Smooth muscle cell (in vitro differentiated cells): ENCODE results near the gene MRC2. TPM values are rescaled to one million over a fixed set of nuclear protein-coding genes. Genes with fewer than 3 reads are reported as not detected.

ENCODE experiments used
- DNase-seq: peaks from one replicate; lab custom pipeline; 2025; ENCODE audit not compliant: unreplicated experiment; lab: John Stamatoyannopoulos, UW
- H2AFZ ChIP-seq: fragments of 200-600 bp; sonication (generic); 2 replicates; pipeline ENCODE4 v1.6.0; 2016; ENCODE audit warnings: antibody characterized with exemption, low read depth, mild to moderate bottlenecking
- H3F3A ChIP-seq: fragments of 200-600 bp; sonication (generic); 2 replicates; pipeline ENCODE4 v1.6.0; 2017; ENCODE audit warnings: antibody characterized with exemption, low read depth
- H3K27ac ChIP-seq: fragments of 200-600 bp; sonication (generic); 2 replicates; pipeline ENCODE4 v1.5.1; 2016; ENCODE audit warnings: low read depth, mild to moderate bottlenecking
- H3K27me3 ChIP-seq: fragments of 200-600 bp; sonication (generic); 2 replicates; pipeline ENCODE4 v1.6.1; 2016; ENCODE audit warnings: low read depth, mild to moderate bottlenecking
- H3K36me3 ChIP-seq: fragments of 200-600 bp; sonication (generic); 2 replicates; pipeline ENCODE4 v1.5.1; 2016; ENCODE audit warnings: low read depth
- H3K4me1 ChIP-seq: fragments of 200-600 bp; sonication (generic); 2 replicates; pipeline ENCODE4 v1.5.1; 2016; ENCODE audit warnings: low read depth
- H3K4me2 ChIP-seq: fragments of 200-600 bp; sonication (generic); 2 replicates; pipeline ENCODE4 v1.6.0; 2016; ENCODE audit warnings: mild to moderate bottlenecking
- H3K4me3 ChIP-seq: fragments of 200-600 bp; sonication (generic); 2 replicates; pipeline ENCODE4 v1.5.1; 2016; ENCODE audit warnings: mild to moderate bottlenecking
- H3K79me2 ChIP-seq: fragments of 200-600 bp; sonication (generic); 2 replicates; pipeline ENCODE4 v1.6.0; 2016; ENCODE audit warnings: low read depth, mild to moderate bottlenecking
- H3K9ac ChIP-seq: fragments of 200-600 bp; sonication (generic); 2 replicates; pipeline ENCODE4 v1.6.0; 2016; ENCODE audit warnings: low read depth
- H3K9me3 ChIP-seq: fragments of 200-600 bp; sonication (generic); replicated peaks from 2 replicates; pipeline ENCODE4 v1.5.1; 2016; ENCODE audit warnings: low read depth
- H4K20me1 ChIP-seq: fragments of 200-600 bp; sonication (generic); 2 replicates; pipeline ENCODE4 v1.6.0; 2016; ENCODE audit warnings: low read depth
- WGBS: methylation state at CpG from one replicate; pipeline ENCODE4 v1.1.7; 2016; ENCODE audit warnings: low lambda C conversion rate; 5-methylcytosine and 5-hydroxymethylcytosine counted together
- polyA plus RNA-seq: library from polyadenylated mRNA; unstranded; fragments of >200 nt; fragmentation: Nextera tagmentation; extraction: Ambion mirVana; gene quantifications from 2 replicates; pipeline ENCODE4 v1.2.1, GENCODE V29; 2016
- total RNA-seq: library from RNA; depleted of rRNA; stranded (reverse); fragments of >200 nt; gene quantifications from 2 replicates; pipeline ENCODE4 v1.2.3, GENCODE V29; 2014
- TF ChIP-seq, protein P1 (sequence below): fragments of 200-600 bp; sonication (generic); IDR thresholded peaks from 2 replicates; pipeline ENCODE4 v1.5.1; 2017; ENCODE audit warnings: borderline replicate concordance, mild to moderate bottlenecking, antibody characterized with exemption; ENCODE audit not compliant: insufficient read depth, poor library complexity, severe bottlenecking

The MRC2 gene
- total and polyA plus RNA-seq, 2 experiments from 2014 or later: 177 to 489 TPM

DNA sequence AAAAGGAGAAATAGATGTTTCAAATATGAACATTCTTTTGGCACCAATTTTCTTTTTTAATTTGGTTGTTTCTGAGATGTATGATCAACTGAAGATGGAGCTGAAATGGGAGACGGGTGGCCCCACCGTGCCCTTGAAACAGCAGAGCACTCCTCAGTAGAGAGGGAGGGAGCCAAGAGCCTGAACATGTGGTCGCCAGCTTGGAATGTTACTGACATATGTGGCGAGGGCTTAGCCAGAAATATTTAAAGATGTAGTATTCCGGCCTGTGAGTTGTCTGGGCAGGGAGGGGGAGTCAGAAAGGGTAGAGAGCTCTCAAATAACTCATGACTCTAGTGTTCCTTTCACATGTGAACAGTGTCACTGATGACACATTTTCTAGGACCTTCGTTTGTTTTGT, 13.3 kb upstream of the MRC2 start:
- no peak for DNase-seq
- Histone ChIP-seq H3K4me2 (peak overlapping the region; percentile 58), H4K20me1 (no peaks in the 10 kb centered on the region), H3K27me3 (no peaks in the 10 kb centered on the region), H3K9ac (no peak overlapping the region), H3K27ac (peak overlapping the region; percentile 89), H3K79me2 (no peaks in the 10 kb centered on the region), H3K4me3 (no peak overlapping the region), H2AFZ (no peak overlapping the region), H3K36me3 (peaks cover 5% of the 10 kb centered on the region), H3K4me1 (peaks cover 21% of the 10 kb centered on the region), H3K9me3 (no peaks in the 10 kb centered on the region), H3F3A (peaks cover 8% of the 10 kb centered on the region)
- 11% methylated on average over 6 of the region's 6 CpGs for WGBS
- TF ChIP-seq, protein P1, sequence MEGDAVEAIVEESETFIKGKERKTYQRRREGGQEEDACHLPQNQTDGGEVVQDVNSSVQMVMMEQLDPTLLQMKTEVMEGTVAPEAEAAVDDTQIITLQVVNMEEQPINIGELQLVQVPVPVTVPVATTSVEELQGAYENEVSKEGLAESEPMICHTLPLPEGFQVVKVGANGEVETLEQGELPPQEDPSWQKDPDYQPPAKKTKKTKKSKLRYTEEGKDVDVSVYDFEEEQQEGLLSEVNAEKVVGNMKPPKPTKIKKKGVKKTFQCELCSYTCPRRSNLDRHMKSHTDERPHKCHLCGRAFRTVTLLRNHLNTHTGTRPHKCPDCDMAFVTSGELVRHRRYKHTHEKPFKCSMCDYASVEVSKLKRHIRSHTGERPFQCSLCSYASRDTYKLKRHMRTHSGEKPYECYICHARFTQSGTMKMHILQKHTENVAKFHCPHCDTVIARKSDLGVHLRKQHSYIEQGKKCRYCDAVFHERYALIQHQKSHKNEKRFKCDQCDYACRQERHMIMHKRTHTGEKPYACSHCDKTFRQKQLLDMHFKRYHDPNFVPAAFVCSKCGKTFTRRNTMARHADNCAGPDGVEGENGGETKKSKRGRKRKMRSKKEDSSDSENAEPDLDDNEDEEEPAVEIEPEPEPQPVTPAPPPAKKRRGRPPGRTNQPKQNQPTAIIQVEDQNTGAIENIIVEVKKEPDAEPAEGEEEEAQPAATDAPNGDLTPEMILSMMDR: no peak

DNA sequence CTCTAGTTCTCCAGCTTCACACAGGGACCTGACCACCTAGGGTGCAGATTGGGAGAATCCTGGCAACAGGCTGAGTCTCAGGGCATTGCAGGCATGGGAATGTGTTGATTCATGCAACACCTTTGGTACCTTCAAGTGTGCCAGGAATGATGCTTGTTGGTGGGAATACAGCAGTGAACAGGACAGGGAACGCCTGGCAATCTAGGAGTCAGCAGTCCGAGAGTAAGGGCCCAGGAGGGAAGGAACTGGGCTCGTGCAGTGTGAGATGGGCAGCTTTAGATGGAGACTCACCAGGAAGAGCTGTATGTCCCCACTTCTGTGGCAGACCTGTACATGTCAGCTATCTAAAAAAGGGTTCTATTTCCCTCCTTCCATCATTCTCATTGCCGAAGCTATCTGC, 12.0 kb upstream of the MRC2 start:
- Histone ChIP-seq H3K9ac (no peak overlapping the region), H3K27ac (peak overlapping the region; percentile 71), H3K36me3 (peaks cover 5% of the 10 kb centered on the region), H3F3A (peaks cover 8% of the 10 kb centered on the region), H3K4me3 (no peak overlapping the region), H3K4me2 (peak overlapping the region; percentile 39), H2AFZ (no peak overlapping the region), H3K27me3 (no peaks in the 10 kb centered on the region), H4K20me1 (no peaks in the 10 kb centered on the region), H3K79me2 (no peaks in the 10 kb centered on the region), H3K4me1 (peaks cover 21% of the 10 kb centered on the region), H3K9me3 (no peaks in the 10 kb centered on the region)
- no peak for DNase-seq
- TF ChIP-seq, protein P1: no peak
- 71% methylated on average over 4 of the region's 4 CpGs for WGBS

DNA sequence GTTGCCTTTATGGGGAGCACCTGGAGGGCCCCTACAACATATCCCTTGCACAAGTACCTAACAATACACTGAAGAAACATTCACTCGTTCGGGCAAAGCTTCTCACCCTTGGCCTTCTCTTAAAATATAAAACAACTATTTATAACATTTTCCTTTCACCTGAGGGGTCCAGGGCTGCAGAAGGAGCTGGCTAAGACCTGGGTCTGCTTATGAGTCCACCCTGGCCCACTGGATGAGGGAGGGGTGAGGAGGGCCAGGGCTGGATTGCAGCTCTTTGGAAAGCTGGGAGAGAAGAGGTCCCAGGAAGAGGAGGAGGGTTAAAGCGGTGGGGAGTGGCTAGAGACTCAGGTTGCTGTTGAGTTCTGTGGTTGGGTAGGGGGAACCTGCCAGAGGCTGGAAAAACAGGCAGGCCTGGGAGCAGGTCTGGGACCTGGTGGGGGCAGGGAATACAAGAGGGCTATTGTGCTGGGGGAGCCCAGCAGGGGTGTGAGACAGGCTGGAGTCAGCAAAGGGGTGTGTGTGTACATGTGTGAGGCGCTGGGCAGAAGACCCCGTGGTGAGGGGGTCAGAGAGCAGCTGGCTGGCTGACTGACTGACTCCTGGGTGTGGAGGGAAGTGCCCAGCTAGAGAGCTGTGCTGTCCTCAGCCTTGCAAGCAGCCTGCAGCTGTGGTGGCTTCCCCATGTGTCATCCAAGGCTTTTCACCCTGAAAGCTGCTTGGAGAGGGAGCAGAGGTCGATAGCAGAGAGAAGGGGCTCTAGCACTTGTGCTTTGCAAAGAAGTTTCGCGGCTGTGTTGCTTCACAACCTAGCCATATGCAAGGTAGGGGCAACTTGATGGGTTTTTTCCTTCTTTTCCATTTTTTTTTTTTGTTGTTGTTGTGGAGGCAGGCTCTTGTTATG, 10.2 kb upstream of the MRC2 start:
- Histone ChIP-seq H4K20me1 (no peaks in the 10 kb centered on the region), H3K27me3 (no peaks in the 10 kb centered on the region), H3K36me3 (no peaks in the 10 kb centered on the region), H3K27ac (peak overlapping the region; percentile 47), H2AFZ (no peak overlapping the region), H3K79me2 (no peaks in the 10 kb centered on the region), H3F3A (peaks cover 4% of the 10 kb centered on the region), H3K4me1 (peaks cover 21% of the 10 kb centered on the region), H3K9me3 (no peaks in the 10 kb centered on the region), H3K4me2 (peak overlapping the region; percentile 61), H3K4me3 (no peak overlapping the region), H3K9ac (no peak overlapping the region)
- WGBS: 51% methylated on average over 8 of the region's 8 CpGs
- TF ChIP-seq, protein P1: no peak
- DNase-seq: no peak
